ENCODE data around the gene WDR82.

WDR82 gene

DNA sequence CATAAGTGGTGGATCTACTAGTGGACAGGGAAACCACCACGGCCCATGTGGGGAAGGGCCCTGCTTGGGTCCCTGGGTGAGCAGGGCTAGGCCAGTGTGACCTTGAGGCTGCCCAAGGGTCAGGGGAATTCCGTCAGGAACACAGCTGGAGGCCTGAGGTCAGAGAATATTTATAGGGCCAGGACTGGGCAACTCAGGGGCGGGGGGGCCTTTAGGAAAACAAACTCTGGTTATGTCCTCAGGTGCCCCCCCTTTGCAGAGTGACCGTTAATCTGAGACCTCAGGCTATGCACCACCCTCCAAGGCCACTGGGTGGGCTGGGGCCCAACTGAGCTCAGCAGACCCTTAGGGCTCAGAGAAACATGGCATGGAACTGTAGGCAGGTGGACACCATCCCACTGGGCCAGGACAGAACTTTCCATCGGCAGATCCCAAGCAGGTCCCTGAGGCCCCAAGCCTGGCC lies 42.0 kb downstream of the WDR82 start:
- no peak for DNase-seq

DNA sequence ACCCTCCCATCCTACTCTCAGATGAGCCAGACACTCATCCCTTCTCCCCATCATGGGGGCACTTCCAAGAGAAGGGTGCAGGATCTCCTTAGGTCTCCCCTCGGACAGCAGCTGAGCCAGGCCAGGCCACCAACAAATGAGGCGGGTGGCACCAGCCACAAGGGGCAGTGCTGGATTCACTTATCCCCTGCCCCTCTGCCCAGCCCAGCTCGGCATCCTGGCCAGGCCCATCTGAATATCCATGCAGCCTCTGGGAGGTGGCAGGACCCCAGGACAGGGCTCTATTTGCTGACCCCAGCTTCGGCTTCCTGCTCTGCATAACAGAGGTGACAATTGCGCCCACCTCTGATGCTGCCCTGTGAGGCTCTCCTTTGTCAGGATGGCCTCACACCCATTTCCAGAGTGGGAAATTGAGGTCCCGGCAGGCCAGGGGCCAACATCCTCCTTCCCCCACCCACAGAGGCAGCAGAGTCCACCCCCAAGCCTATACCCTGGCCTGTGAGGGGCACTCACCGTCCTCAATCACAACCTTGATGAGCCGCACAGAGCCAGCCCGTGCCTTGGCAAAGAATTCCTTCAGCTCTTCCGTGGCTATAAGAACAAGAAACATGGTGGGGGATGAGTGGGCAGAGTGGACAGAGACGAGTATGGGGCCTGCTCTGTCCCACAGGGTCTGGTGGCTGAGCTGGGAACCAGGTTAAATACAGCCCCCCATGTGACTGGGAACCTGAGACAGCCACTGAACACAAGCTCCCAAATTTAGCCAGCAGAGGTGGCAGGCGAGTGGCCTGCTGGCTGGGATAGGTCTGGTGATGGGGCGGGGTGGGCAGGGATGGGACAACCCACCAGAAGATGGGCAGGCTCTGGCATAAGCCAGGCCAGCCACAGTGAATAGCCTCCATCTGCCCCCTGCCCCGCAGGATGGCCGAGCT lies 43.7 kb downstream of the WDR82 start:
- DNase-seq = no peak

DNA sequence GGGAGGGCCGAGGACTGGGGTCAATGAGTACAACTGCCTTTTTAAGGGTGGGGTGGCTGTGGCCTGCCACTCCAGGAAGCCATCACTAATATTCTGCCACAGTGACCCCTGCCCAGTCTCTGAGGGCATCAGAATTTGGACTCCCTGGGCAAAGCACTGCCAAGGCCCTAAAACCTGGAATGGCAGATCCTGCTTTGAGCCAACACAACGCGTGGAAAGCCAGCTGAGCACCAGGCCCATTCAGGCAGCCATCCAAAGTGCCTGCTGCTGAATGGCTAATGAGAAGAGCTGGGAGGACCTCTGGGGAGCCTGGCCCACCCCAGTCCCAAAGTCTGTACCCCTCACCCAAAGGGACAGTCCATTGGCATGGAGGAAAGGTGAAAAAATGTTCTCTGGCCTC lies 44.5 kb downstream of the WDR82 start:
- DNase-seq = no peak

DNA sequence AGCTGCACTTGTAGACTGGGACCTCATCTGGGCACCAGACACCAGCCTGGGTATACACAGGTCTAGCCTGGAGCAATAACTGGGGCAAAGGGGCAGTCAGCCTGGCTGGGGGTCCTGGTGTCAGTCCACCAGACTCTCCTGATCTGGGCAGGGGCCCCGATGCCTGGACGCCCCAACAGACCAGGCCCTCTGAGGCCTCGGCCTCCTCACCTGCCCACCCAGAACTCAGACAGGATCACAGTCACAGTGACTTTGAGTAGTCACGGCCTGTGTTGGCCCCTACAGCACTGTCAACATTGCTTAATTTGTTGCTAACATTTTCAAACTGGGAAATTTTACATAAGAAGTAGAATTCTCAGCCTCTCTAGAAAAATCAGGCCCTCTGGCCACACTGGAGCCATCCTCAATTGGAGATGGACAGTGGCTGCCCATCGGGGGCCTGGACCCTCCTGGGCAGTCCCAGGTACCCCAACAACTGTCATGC lies 45.3 kb downstream of the WDR82 start:
- no peak for DNase-seq

DNA sequence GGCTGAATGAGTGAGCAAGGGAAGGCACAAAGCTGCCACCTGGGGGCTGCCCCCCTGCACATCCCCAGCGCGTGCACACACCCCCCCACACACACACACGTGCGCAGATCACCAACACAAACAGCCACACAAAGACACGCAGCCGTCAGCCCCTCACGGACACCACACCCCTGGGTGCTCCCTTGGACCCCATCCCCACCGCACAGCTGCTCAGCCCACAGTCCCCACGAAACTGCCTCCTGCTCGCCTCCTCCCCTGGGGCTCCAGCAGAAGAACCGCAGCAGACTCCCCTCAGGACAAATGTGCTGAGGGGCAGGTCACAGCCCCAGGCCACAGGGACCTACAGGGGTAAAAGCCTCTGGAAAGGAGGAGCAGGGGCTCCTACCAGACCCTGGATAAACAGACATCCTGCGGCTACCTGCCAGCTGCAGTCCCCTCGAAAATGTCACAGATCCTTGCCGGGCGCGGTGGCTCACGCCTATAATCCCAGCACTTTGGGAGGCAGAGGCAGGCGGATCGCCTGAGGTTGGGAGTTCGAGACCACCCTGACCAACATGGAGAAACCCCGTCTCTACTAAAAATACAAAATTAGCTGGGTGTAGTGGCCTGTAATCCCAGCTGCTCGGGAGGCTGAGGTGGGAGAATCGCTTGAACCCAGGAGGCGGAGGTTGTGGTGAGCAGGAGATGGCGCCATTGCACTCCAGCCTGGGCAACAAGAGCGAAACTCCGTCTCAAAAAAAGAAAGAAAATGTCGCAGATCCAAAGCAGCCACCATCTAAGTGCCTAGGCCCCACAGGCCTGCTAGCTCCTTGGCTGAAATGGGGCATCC lies 46.0 kb downstream of the WDR82 start:
- DNase-seq = peak; percentile 52

DNA sequence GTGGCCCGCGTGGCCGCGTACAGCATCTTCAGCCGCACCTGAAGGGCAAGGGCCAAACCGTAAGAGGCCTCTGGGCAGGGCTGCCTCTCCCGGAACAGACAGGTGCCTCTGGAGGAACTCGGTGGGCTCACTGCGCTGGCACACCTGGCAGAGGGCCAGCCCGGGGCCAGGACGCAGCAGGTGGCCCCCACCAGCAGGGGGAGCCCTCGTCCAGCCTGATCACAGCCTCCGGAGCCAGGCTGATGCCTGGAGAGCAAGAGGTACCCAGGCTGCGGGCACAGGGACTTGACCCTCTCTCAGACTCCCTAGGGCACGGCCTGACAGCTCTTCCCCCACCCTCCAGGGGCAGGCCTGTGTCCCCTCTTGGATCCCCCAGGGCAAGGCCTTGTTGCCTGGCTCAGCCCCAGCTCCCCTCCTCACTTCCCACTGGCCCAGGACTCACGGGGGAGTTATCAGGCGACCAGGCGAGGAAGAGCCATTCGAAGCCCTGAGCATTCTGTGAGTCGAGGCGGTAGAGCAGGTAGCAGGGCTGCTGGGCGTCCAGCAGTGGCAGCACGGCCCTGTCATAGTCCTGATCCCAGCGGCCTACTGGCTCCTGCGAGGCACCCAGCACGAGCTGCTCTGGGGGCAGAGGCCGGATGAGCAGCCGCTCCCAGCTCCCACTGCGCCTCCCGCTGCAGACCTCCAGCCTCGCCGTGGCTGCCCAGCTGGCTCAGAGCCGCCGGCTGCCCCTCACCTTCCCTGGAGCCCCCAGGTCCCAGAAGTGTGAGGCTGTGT lies 46.8 kb downstream of the WDR82 start:
- peak; percentile 93 for DNase-seq

DNA sequence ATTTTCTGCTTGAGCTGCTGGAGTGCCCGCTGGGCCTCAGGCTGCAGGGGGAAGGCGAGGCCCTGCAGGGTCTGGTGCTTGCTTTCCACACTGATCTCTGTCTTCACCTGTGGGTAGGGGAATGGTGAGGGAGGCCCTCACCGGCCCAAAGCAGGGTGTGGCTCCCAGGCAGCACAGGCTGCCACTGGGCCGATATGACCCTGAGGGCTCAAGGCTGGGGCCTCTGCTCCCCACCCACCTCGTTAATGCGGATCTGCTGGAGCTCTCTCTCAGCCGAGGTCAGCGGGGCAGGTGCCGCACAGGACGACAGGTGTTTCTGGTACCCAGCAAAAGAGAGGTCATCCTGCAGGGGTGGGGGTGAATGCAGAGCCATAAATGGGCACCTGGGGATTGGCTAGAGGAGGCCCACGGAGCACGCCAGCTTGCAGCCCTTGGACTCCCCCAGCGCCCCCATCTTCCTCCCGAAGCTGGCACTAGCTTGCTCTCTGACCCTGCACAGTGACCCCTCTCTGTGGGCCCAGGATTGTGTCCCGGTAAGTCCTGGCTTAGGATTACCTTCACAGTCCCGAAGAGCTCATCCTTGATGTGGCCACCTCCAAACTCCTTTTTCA lies 47.5 kb downstream of the WDR82 start:
- no peak for DNase-seq

DNA sequence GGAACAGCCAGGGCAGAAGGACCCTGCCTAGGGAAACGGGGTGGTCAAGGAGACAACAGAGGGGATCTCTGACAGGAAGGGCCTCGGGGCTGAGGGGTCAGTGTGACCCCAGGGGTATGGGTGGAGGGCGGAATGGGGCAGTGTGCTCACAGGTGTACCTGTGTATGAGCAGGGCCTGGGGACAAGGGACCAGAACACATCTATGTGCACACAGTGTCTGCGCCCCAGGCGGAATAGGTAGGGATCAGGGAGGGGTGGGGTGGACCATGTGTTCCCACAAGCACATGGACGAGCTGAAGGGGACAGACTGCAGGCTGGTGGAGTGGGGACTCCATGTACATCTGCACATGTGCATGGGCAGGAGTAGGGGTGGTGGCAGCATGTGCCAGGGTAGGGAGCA lies 48.0 kb downstream of the WDR82 start:
- DNase-seq = no peak

DNA sequence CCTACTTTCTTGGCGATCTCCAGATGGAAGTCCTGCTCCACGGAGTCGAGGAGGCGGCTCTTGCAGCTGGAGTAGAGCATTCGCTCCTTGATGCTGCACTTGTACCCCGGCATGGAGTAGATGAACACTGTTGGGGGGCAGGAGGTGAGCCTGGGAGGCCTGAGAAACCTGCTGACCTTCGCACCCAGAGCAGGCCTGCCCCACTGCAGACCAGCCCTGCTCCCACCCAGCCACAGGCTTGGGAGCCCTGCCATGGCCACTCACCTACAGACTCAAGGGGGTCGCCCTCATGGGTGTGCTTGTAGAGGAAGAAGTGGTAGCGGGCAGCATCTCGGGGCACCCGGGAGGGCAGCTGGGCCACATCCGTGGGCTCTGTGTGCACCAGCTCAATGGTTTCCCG lies 48.8 kb downstream of the WDR82 start:
- DNase-seq = no peak

DNA sequence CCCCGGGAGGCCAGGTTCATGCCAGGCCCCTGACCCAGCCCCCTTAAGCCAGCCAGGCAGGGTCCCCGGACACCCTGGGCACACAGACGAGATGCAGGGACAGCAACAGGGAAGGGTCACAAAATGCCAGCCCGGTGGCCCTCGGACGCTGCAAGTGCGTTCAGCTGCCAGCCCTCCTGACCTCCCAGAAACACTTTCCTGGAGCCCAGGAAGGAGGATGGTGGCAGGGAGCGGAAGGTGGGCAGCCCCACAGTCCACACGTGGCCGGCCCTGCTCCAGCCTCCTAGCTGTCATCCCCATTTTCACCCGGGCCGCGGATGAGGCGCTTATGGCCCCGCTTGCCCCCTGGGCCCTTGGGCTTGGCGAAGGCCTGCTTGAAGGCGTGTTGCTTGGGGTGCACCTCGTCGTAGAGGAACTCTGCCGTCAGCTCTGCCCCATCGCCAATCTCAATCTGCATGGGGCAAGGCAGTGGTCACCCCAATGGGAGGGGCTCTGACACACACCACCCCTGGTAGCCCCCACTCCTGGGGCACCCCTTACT lies 49.6 kb downstream of the WDR82 start:
- DNase-seq = no peak

DNA sequence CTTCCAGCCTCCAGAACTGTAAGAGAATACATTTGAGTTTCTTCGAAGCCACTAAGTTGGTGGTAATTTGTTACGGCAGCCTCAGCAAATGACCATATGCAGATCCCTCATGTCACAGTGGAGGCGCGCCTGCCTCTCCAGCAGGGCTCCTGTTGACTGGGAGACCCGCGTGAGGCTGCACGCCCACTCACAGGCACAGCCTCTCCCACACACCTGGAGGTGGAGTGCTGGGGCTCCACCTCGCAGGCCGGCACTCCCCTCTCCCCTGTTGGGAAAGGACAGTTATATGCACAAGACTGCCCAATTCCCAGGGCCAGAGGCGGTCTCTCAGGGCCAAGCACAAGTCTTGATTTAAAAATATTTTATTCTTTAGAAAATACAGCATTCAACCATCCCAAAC lies 50.2 kb downstream of the WDR82 start:
- DNase-seq = no peak

DNA sequence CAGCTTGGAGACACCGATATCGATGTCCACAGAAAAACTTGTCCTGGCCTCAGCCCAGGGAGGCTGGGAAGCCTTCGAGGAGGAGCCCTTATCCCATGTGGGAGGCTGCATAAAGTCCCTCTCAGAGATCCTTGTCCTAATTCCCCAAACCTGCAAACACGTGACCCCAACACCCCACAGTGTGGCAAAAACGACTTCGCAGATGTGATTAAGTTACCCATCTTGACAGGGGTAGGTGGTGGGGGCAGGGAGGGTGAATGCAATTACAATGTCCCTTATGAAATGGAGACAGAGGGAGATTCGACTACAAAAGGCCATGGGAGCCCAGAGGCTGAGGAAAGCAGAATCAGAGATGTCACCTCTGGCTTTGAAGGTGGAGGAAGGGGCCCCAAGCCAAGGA lies 50.7 kb downstream of the WDR82 start:
- DNase-seq = no peak

DNA sequence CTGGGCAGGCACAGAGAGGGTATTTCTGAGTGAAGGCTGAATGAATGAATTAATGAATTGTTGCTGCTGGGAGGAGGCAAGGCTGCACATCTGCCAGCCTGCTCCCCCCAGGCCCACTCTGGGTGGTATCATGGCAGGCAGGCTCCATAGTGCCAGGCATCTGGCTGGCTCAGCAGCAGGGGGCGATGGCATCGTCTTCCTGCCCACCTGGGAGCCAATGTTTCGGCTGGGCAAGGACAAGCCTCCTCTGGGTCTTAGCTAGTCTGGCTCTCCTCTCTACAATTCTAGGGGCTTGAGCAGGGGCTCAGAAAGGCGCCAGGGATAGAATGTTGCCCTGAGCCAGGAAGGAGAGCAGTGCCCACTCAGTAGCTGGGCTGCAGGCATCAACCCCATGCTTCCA lies 51.3 kb downstream of the WDR82 start:
- no peak for DNase-seq

DNA sequence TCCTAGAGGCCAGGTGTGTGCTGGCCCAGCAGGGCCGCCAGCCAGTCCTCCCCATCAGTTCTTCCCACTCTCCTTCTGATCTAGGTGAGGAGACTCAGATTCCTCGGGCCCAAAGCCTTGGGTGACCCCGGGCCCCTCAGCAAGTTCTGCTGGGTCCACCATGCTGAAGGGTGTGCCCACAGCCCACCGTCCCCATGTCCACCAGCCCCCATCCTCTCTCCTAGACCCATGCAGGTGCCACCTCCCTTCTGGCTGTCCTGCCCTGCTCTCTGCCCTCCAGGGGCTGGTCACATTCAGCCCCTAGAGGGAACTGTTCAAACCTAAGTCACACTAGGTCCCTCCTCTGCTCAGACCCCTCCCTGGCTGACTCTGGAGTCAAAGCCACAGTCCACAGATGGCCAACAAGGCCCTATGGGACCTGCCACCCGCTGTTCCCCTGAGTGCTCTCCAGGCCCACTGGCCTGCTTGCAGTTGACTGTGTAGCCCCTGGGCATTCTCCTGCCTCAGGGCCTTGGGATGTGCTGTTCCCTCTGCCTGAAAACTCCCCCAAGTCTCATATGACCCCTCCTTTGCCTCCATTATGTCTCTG lies 52.1 kb downstream of the WDR82 start:
- DNase-seq = no peak

DNA sequence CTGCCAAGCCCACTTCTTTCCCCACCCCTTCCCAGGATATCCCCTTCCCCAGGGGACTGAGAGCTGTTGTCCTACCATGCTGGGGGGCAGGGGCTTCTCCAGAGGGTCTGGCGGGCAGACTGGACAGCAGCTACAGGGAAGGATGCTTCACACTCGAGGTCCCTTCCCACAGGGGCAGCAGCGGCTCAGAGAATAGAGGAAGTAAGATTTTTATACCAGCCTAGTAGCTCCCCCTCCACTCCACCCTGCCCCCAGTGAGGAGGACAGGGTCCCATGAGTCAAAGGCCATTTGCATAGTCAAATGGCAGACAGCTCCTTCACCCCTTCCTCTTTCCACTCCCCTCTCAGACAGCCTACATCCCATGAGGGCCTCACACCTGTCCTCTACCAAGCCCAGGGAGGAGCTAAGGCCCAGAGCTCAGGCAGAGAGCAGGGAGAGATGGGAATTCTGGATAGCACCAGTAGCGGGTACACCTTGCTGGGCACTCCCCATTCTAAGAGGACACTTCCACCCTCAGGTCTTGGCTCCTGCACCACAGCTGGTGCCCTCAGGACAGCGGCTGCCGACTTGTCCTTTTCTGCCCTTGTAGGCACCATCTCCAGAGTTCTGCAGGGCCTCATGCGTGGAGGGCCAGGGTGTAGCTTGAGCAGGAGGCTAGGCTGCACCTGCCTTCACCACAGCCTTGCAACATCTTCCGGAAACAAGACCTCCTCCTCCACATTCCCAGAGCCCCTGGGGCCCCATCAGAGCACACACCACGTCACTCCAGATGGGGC lies 52.8 kb downstream of the WDR82 start, which contains the start of gene TLR9:
Gene TLR9 (minus strand): TSS at position 194 of the 777 bp plus-strand sequence. CDS start 116 bp downstream, at position 78.
- no peak for DNase-seq

DNA sequence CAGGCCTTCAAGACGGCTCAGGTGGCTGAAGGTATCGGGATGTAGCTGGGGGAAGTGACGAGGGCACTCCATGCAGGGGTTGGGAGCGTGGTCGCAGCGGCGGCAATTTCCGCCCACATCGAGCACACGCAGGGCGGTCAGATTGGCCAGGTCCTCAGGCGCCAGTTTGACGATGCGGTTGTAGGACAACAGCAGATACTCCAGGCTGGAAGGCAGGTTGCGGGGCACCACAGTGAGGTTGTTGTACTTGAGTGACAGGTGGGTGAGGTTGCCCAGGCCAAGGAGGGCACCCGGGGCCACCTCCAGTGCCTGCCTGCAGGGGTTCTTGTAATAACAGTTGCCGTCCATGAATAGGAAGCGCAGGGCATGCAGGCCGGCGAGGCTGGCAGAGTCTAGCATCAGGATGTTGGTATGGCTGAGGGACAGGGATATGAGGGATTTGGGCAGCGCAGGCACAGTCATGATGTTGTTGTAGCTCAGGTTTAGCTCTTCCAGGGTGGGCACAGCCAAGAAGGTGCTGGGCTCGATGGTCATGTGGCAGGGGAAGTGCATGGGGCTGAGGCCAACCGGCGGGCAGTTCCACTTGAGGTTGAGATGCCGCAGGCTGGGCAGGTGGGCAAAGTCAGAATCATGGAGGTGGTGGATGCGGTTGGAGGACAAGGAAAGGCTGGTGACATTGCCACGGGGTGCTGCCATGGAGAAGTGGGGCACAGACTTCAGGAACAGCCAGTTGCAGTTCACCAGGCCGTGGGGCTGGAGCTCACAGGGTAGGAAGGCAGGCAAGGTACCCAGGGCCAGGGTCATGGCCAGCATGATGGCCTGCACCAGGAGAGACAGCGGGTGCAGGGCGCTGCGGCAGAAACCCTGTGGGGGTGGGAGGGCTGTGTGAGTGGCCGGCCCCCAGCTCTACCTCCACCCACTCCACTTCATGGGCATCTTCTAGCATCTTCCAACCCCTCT lies 54.7 kb downstream of the WDR82 start:
- no peak for DNase-seq

DNA sequence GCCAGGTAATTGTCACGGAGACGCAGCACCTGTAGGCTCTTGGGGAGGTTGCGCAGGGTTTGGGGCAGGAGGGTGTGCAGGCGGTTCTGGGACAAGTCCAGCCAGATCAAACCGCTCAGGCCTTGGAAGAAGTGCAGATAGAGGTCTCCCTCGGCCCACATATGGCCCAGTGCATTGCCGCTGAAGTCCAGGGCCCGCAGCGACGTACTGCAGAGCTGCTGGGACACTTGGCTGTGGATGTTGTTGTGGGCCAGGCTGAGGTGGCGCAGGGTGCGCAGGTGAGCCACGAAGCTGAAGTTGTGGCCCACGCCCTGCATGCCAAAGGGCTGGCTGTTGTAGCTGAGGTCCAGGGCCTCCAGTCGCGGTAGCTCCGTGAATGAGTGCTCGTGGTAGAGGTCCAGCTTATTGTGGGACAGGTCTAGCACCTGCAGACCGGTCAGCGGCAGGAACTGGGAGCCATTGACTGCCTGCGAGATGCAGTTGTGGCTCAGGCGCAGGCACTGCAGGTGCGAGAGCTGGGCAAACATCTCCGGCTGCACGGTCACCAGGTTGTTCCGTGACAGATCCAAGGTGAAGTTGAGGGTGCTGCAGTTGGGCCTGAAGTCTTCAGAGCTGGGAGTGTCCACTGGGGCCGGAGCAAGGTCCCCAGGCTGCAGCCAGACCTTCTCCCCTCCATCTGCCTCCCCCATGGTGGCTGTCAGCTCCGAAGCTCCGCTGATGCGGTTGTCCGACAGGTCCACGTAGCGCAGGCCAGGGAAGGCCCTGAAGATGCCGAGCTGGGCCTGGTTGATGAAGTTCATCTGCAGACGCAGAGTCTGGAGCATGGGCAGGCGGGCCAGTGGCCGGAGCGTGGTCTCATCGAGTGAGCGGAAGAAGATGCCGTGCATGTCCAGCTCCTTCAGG lies 55.9 kb downstream of the WDR82 start:
- DNase-seq = no peak

DNA sequence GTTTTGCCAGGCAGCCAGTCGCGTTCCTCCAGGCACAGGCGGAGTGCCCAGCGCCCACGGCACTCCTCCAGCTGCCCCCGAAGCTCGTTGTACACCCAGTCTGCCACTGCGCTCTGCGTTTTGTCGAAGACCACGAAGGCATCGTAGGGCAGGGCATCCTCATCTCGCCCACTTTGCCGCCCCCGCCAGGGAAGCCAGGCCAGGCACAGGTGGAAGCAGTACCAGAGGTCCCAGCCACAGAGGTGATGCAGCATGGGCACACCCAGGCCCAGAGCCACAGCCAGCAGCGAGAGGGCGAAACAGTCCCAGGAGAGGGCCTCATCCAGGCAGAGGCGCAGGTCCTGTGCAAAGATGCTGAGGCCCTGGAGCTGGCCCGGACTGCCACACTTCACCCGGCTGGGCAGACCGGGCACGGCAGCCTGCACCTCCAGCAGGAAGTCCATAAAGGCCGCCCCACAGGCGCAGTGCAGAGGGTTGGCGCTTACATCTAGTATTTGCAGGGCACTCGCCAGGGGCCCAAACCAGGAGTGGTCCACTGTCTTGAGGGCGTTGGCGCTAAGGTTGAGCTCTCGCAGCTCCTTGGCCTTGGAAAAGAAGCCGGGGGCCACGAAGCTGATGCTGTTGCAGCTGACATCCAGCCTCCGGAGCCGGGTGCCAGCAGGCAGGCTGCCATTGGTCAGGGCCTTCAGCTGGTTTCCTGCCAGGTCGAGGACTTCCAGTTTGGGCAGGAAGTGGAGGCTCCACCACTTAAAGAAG lies 56.7 kb downstream of the WDR82 start:
- DNase-seq = peak; percentile 57
